ENCODE results near the gene HIBCH. TPM values are rescaled to one million over a fixed set of nuclear protein-coding genes. Genes with fewer than 3 reads are reported as not detected.

The HIBCH gene
- total RNA-seq, 1 donor from 2014 or later = 38.8 TPM

GRCh38 chr2:190267302-190267701 lies 52.3 kb downstream of the HIBCH start:
- H3K79me2 ChIP-seq (ENCODE audit: low read depth) = no peaks in the 10 kb centered on the region
- no peaks in the 10 kb centered on the region for H4K20me1 ChIP-seq (ENCODE audit: low read depth)
- DNase-seq (ENCODE audit: low spot score) = no peak
- H3K9ac ChIP-seq = no peak overlapping the region
- Mint-ChIP-seq H3K27me3 (ENCODE audit: insufficient read depth, low read depth) (peaks cover 2% of the 10 kb centered on the region), H3K36me3 (peaks cover 11% of the 10 kb centered on the region), H3K9me3 (peaks cover 2% of the 10 kb centered on the region), H3K4me3 (no peak overlapping the region), H3K4me1 (no peaks in the 10 kb centered on the region), H3K27ac (no peak overlapping the region)
- TF ChIP-seq EZH2 (IDR thresholded peaks at IDR 0.05) (no peak), CTCF (IDR thresholded peaks at IDR 0.05) (no peak), EZH2phosphoT487 (IDR thresholded peaks at IDR 0.05) (no peak)
- H3K4me3 ChIP-seq = no peak overlapping the region
- no peaks in the 10 kb centered on the region for H3K27me3 ChIP-seq
- H3K9me3 ChIP-seq (ENCODE audit: low read depth) = no peaks in the 10 kb centered on the region
- H3K36me3 ChIP-seq = no peaks in the 10 kb centered on the region
- H3K4me1 ChIP-seq = no peaks in the 10 kb centered on the region
- no peak overlapping the region for H3K27ac ChIP-seq
- H3F3A ChIP-seq (ENCODE audit: low read depth) = no peaks in the 10 kb centered on the region
- no peak overlapping the region for H2AFZ ChIP-seq (replicated peaks)
- H3K4me2 ChIP-seq = no peak overlapping the region

- Histone ChIP-seq H2AFZ (replicated peaks) (no peak overlapping the region), H3K27me3 (no peaks in the 10 kb centered on the region), H3K4me1 (no peaks in the 10 kb centered on the region), H4K20me1 (ENCODE audit: low read depth) (no peaks in the 10 kb centered on the region), H3K79me2 (ENCODE audit: low read depth) (no peaks in the 10 kb centered on the region), H3F3A (ENCODE audit: low read depth) (no peaks in the 10 kb centered on the region), H3K4me2 (no peak overlapping the region), H3K9ac (no peak overlapping the region), H3K9me3 (ENCODE audit: low read depth) (no peaks in the 10 kb centered on the region), H3K27ac (no peak overlapping the region), H3K36me3 (no peaks in the 10 kb centered on the region), H3K4me3 (no peak overlapping the region)
- Mint-ChIP-seq H3K36me3 (peaks cover 11% of the 10 kb centered on the region), H3K27me3 (ENCODE audit: insufficient read depth, low read depth) (peaks cover 2% of the 10 kb centered on the region), H3K4me1 (no peaks in the 10 kb centered on the region), H3K4me3 (no peak overlapping the region), H3K9me3 (peaks cover 2% of the 10 kb centered on the region), H3K27ac (no peak overlapping the region)
- DNase-seq (ENCODE audit: low spot score) = no peak
- no peak for TF ChIP-seq EZH2phosphoT487 (IDR thresholded peaks at IDR 0.05)
- no peak for TF ChIP-seq CTCF (IDR thresholded peaks at IDR 0.05)
- no peak for TF ChIP-seq EZH2 (IDR thresholded peaks at IDR 0.05)
Measured at GRCh38 chr2:190266314-190266713, 53.3 kb downstream of the HIBCH start.

GRCh38 chr2:190261851-190262250 lies 57.8 kb downstream of the HIBCH start:
- Histone ChIP-seq H3K4me1 (no peaks in the 10 kb centered on the region), H3K9ac (no peak overlapping the region), H3K27me3 (no peaks in the 10 kb centered on the region), H3K9me3 (ENCODE audit: low read depth) (no peaks in the 10 kb centered on the region), H3K36me3 (no peaks in the 10 kb centered on the region), H4K20me1 (ENCODE audit: low read depth) (no peaks in the 10 kb centered on the region), H3K4me3 (no peak overlapping the region), H3F3A (ENCODE audit: low read depth) (no peaks in the 10 kb centered on the region), H2AFZ (replicated peaks) (no peak overlapping the region), H3K27ac (no peak overlapping the region), H3K4me2 (no peak overlapping the region), H3K79me2 (ENCODE audit: low read depth) (no peaks in the 10 kb centered on the region)
- peaks cover 12% of the 10 kb centered on the region for H3K9me3 Mint-ChIP-seq
- H3K36me3 Mint-ChIP-seq = peaks cover 24% of the 10 kb centered on the region
- H3K4me3 Mint-ChIP-seq = no peak overlapping the region
- TF ChIP-seq EZH2 (IDR thresholded peaks at IDR 0.05) (no peak), EZH2phosphoT487 (IDR thresholded peaks at IDR 0.05) (no peak), CTCF (IDR thresholded peaks at IDR 0.05) (no peak)
- no peak for DNase-seq (ENCODE audit: low spot score)
- H3K27ac Mint-ChIP-seq = no peak overlapping the region
- peaks cover 2% of the 10 kb centered on the region for H3K27me3 Mint-ChIP-seq (ENCODE audit: insufficient read depth, low read depth)
- no peaks in the 10 kb centered on the region for H3K4me1 Mint-ChIP-seq
